ENCODE data around the gene BMPR2. TPM values are rescaled to one million over a fixed set of nuclear protein-coding genes. Genes with fewer than 3 reads are reported as not detected.

Gene BMPR2
- polyA plus RNA-seq, 5 donors = 45.2 to 84.9 (median 74.7) TPM

GRCh38 chr2:202589582-202589949 is 213.4 kb downstream of the BMPR2 start:
- DNase-seq = no peak

DNA sequence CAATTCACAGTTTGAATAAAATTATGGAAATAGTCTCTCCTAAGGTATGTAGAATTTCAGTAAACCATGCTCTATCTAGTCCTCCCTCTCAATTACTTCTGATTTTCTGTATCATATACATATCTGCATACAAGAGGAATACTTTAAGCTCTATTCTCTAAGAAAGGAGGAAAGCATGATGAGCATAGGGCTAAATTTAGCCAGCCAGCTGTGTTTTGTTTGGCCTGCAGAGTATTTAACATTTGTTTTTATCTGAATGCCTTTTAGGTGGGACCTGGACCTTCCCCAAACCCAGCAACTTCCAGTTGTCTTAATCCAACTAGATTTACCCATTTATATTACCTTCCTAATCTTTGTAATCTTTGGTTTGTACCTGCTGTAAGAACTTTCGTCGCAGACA is 216.4 kb downstream of the BMPR2 start:
- no peak for DNase-seq

GRCh38 chr2:202599105-202599504 is 223.0 kb downstream of the BMPR2 start:
- no peak for DNase-seq

- no peak for DNase-seq
Observed at GRCh38 chr2:202599911-202600310, 223.8 kb downstream of the BMPR2 start.

- DNase-seq = no peak
Observed at GRCh38 chr2:202604699-202605098, 228.6 kb downstream of the BMPR2 start.

- DNase-seq = no peak
Observed at GRCh38 chr2:202605174-202605573, 229.0 kb downstream of the BMPR2 start.

- no peak for DNase-seq
Observed at GRCh38 chr2:202608142-202608852, 232.2 kb downstream of the BMPR2 start.

DNA sequence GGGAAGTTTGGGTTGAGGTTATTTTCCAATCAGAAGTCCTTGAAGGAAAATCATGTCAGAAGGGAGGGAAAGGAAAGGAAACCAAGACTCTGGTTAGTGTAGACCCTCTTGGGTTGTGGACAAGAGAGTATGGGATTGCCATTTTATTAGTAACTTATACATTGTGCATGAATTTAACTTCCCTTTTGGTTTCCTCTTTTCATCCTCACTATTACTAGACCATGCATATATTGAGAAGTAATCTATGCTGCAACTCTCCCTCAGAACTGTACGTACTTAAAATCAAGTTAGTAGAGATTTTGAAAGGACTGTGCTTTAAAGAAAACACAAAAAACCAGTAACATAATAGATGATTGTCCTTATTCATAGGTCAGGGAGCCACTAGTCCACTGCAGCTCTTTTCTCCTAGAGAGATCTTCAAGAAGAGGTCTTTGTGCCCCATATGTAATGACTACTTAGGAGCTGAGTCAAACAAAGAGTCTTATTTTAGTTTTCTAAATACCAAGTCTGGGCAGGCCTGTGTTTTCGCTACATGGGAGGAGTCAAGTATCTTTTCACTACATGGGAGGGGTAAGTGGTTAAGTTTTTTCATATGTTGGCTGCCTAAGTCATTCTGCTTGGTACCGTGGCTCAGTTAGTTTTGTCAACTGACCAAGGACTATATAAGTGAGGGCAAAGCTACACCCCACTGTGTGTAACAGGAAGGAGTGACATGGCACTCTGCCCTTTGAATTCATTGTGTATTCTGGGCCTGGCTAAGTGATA is 233.4 kb downstream of the BMPR2 start:
- no peak for DNase-seq

DNA sequence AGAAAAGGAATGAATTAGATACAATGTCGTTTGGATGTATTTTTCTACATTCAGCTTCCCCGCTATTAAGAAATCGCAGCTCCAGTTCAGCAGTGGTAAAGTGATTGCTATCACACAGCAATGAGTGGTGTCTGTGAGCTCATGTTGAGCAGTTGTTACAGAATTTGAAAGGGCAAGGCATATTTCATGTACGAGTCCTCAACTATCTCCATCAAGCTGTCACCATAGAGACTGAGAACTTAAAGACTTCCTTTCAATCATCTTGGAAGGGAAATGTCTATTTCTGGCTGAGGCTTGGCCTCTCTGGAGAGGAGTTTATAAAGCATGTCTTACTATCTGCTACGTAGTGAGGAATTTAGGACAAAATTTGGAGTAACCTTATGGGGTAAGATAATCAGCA is 234.3 kb downstream of the BMPR2 start:
- no peak for DNase-seq

- no peak for DNase-seq
Observed at GRCh38 chr2:202612145-202612544, 236.0 kb downstream of the BMPR2 start.

GRCh38 chr2:202613479-202613878 is 237.4 kb downstream of the BMPR2 start:
- no peak for DNase-seq

Other genes starting within 250 kb of the BMPR2 start
- 100 to 1,000 TPM; 140 to 198 (median 172) TPM for gene SUMO1, start 137.7 kb upstream of the BMPR2 start, polyA plus RNA-seq (ENCODE audit: insufficient read depth in 1 of 5, insufficient read length in 5 of 5, low replicate concordance in 1 of 5)
- 100 to 1,000 TPM in 4 of 5 donors, 10 to 100 TPM in 1; 91.6 to 120 (median 112) TPM for gene NOP58, start 110.6 kb upstream of the BMPR2 start, polyA plus RNA-seq (ENCODE audit: insufficient read depth in 1 of 5, insufficient read length in 5 of 5, low replicate concordance in 1 of 5)

Data from right lung (tissue), 5 donors.